Muscle layer of colon (tissue), 2 donors: ENCODE data around the gene MAMLD1.

ENCODE experiments used
- H3K27ac ChIP-seq: one replicate; pipeline ENCODE4 v1.7.0; 2013; ENCODE audit warnings: low read depth, mild to moderate bottlenecking, low read length, moderate library complexity
- H3K27me3 ChIP-seq, 2 donors: one replicate each; pipeline ENCODE4 v1.7.0; 2013; ENCODE audit warnings: low read length in 2 of 2, mild to moderate bottlenecking in 2 of 2; ENCODE audit not compliant: insufficient read depth in 2 of 2, control insufficient read depth in 1 of 2
- H3K36me3 ChIP-seq: one replicate; pipeline ENCODE4 v1.7.0; 2013; ENCODE audit warnings: mild to moderate bottlenecking, low read length; ENCODE audit not compliant: insufficient read depth
- H3K4me1 ChIP-seq: one replicate; pipeline ENCODE4 v1.7.0; 2013; ENCODE audit warnings: mild to moderate bottlenecking, low read length; ENCODE audit not compliant: insufficient read depth
- H3K4me3 ChIP-seq, 2 donors: one replicate each; pipeline ENCODE4 v1.7.0; 2013; ENCODE audit warnings: low read length in 2 of 2, low read depth in 1 of 2, mild to moderate bottlenecking in 1 of 2, moderate library complexity in 1 of 2
- H3K9ac ChIP-seq: one replicate; pipeline ENCODE4 v1.7.0; 2013; ENCODE audit warnings: low read length
- H3K9me3 ChIP-seq: one replicate; pipeline ENCODE4 v1.7.0; 2013; ENCODE audit warnings: mild to moderate bottlenecking, low read length
- donor health status: abdominal sarcoma.
- donor health status: Adenocarcinoma of cecum.

MAMLD1 gene

DNA sequence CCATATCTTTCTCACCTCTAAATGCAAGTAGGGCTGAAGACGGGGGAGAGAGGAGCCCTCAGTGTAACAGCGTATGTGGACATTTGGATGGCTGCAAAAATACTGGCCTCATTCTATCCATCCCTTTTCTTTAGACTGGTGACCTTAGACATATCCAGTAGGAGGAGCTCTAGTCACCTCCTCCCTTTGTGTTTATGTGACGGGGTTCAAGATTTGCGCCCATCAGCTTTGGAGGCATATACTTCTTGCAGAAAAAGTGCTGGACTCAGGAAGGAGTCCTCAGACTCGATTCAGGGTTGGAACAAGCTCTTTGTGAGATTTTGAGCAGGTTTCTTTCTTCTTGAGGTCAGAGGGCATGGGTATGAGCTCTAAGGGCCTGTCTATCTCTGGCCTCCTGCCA is 86.2 kb downstream of the MAMLD1 start:
- no peak overlapping the region for H3K27ac ChIP-seq
- H3K4me3 ChIP-seq, result no peak overlapping the region
- no peaks in the 10 kb centered on the region for H3K9me3 ChIP-seq
- H3K27me3 ChIP-seq, result peaks cover 0 to 4% of the 10 kb centered on the region in 2 donors
- no peaks in the 10 kb centered on the region for H3K4me1 ChIP-seq
- no peaks in the 10 kb centered on the region for H3K36me3 ChIP-seq
- no peak overlapping the region for H3K9ac ChIP-seq

DNA sequence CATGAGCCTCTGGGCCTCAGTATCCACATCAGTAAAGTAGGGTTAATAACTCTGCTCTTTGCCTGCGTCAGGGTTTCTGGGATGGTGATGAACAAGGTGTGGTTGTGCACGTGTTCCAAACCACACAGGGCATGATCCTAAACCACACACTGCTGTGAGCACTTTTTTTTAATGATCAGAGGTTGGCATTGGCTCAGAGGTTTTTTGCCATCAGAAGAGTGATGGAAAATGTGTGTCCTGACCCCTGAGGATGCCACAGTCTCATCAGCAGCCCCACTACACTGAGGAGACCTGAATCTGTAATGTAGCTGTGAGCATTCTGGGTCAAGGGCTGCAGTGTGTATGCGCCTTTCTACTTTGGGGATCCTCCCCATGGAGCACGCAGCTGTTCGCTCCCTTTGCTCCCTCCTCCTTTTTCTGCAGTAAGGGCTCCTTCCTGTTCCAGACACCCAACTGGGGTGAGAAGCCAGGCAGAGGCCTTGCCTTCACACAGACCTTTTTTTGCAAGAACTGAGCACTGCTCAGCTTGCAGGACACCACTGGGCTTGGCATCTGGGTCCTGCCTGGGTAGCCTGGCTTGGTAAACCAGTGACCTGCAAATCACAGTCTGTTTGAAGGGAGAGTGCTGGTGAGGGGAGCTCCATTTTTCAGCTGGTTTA is 87.5 kb downstream of the MAMLD1 start:
- H3K36me3 ChIP-seq, result no peaks in the 10 kb centered on the region

DNA sequence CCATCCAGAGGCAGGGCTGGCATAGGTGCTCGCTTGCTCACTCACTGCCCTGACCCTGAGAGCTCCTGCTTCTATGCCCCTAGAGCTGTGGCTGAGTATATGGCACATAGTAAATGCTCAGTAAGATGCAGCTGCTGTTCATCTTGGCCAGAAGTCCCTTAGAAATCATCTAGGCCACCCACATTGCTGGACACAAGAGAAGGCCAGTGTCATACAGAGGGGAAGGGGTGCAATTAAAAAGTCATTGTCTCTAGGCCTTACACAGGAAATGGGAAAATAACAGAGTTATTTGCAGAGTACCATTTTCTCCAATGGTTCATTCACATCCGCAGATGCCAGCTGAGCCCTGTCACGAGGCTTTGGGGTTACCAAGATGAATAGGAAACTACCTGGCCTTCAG is 88.8 kb downstream of the MAMLD1 start:
- Histone ChIP-seq H3K27ac (no peak overlapping the region), H3K9me3 (no peaks in the 10 kb centered on the region), H3K4me1 (no peaks in the 10 kb centered on the region), H3K9ac (no peak overlapping the region), H3K4me3 (no peak overlapping the region), H3K27me3 (no peaks in the 10 kb centered on the region), H3K36me3 (no peaks in the 10 kb centered on the region)

More for the DNA sequence above, 87.5 kb downstream of the MAMLD1 start:
- Histone ChIP-seq H3K4me1 (no peaks in the 10 kb centered on the region), H3K27ac (no peak overlapping the region), H3K4me3 (no peak overlapping the region), H3K9me3 (no peaks in the 10 kb centered on the region), H3K9ac (no peak overlapping the region), H3K27me3 (no peaks in the 10 kb centered on the region)

DNA sequence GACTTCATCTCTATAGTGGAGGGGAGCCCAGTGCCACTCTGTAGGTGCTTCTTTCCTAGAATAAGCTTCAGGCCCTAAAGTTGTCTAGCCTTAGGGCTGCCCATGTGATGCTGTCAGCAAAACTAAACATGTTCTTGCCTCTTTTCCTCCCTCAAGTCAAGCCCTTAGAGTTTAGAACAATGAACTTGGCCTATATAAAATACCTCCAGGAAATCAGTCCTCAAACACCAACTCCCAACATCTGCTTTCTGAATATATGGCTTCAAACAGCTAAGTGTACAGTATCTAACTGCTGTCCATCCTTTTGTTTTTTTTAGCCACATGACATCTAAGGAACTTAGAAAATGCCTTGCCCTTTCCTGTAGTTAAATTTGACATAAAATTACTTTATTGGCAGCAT is 91.0 kb downstream of the MAMLD1 start:
- Histone ChIP-seq H3K27ac (no peak overlapping the region), H3K9me3 (no peaks in the 10 kb centered on the region), H3K36me3 (no peaks in the 10 kb centered on the region), H3K9ac (no peak overlapping the region), H3K4me3 (no peak overlapping the region), H3K27me3 (no peaks in the 10 kb centered on the region), H3K4me1 (no peaks in the 10 kb centered on the region)

DNA sequence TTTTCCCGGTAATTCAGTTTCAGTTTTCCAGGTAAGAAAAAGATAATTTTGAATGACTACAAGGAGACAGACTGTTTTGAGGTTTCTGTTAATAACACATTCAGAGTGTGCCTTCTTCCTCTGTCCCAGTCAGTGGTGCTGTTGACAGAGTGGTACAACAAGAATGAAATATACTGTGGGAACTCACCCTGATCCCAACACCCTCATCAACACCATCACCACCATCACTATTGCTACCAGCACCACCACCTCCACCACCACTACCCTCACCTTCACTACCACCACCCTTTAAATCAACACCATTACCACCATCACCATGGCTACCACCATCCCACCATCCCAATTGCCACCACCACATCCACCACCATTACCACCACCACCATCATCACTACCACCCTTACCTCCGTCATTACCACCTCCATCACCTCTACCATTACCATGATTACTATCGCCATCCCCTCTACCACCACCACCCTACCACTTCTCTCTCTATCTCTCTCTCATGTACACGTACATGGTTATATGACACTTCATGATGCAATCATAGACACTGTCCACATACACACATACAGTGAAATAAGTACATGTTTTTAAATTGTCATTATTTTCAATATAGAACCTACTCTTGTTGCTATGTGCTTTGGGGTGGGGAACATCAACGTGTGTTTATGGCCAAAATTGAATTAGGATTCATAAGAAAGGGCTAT is 91.5 kb downstream of the MAMLD1 start:
- Histone ChIP-seq H3K27ac (no peak overlapping the region), H3K9ac (no peak overlapping the region), H3K36me3 (no peaks in the 10 kb centered on the region), H3K27me3 (no peaks in the 10 kb centered on the region), H3K4me3 (no peak overlapping the region), H3K9me3 (no peaks in the 10 kb centered on the region), H3K4me1 (no peaks in the 10 kb centered on the region)

DNA sequence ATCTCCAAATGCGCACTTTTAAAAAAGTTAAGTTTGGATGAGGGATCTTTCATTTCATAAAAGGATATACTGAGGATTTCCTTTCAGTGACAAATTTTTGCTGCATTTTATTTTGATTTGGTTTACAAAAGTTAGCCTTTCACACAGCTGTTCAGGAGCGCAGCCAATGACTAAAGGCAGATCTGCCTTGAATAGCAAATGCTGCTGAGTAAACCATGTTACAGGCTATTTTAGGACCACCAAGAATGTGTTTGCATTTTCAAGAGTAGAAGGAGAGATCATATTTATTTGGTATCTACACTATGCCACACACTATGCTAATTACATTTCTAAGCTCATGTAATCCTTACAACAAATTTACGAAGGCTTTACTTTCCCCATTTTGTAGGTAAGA is 92.1 kb downstream of the MAMLD1 start:
- no peak overlapping the region for H3K4me3 ChIP-seq
- no peaks in the 10 kb centered on the region for H3K4me1 ChIP-seq
- H3K36me3 ChIP-seq, result no peaks in the 10 kb centered on the region
- H3K9ac ChIP-seq, result no peak overlapping the region
- H3K27me3 ChIP-seq, result no peaks in the 10 kb centered on the region
- H3K9me3 ChIP-seq, result no peaks in the 10 kb centered on the region
- no peak overlapping the region for H3K27ac ChIP-seq

DNA sequence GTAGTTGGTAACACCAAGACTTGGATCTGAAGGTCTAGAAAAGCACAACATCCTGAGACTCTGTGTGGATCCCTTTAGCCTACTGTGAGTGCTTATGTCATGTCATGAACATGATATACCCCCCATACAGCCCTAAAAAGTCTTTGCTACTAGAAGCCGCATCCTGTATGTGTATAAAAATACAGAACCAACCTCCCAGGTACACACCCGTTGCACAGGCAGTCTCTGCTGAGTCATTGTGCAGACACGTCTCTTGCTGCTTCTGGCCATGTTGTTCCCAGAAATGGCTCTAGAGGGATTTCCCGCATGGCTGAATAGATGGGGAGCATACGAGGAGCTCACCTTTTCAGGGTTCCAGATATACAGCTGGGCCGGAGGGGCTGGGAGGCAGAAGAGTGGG is 93.3 kb downstream of the MAMLD1 start:
- Histone ChIP-seq H3K4me3 (no peak overlapping the region), H3K27ac (no peak overlapping the region), H3K27me3 (no peaks in the 10 kb centered on the region), H3K9me3 (no peaks in the 10 kb centered on the region), H3K4me1 (no peaks in the 10 kb centered on the region), H3K36me3 (no peaks in the 10 kb centered on the region), H3K9ac (no peak overlapping the region)

DNA sequence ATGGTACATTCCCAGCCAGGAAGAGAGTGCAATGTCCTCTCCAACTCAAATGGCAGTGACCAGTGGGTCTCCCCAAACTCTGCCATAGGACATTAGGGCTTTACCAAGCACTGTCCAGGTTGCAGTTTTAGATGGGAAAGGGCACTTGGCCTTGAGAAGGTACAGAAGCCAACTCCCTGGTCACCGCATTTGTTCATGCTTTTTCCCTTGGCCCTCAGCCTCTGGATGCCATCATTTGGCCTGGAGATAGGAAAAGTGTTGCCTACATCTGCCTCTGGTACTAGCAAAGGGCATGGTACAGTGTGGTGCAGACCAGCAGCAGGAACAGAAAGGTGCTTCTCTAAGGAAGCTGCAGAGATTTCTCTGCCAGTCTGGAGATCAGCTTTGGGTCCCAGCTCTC is 93.8 kb downstream of the MAMLD1 start:
- H3K27ac ChIP-seq, result no peak overlapping the region
- no peak overlapping the region for H3K9ac ChIP-seq
- no peaks in the 10 kb centered on the region for H3K27me3 ChIP-seq
- no peaks in the 10 kb centered on the region for H3K4me1 ChIP-seq
- no peaks in the 10 kb centered on the region for H3K36me3 ChIP-seq
- H3K9me3 ChIP-seq, result no peaks in the 10 kb centered on the region
- H3K4me3 ChIP-seq, result no peak overlapping the region

DNA sequence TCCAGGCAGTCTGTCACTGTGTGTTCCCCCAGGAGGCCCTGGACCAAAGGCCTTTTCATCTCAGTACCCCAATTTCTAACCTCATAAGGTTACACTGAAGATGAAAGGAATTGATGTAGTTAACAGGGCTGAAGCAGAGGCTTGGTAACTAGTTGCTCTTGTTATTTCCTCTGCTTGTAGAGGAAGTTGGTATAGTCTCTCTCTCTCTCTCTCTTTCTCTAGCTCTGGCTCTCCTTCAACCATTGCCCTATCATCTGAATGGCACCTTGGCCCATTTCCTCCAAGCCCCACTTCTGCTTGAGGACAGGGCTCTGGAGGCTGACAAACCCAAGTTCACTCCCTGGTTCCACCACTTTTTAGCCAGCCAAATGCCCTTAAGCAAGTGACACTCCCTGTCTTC is 96.1 kb downstream of the MAMLD1 start:
- H3K27me3 ChIP-seq, result no peaks in the 10 kb centered on the region
- H3K9me3 ChIP-seq, result no peaks in the 10 kb centered on the region

DNA sequence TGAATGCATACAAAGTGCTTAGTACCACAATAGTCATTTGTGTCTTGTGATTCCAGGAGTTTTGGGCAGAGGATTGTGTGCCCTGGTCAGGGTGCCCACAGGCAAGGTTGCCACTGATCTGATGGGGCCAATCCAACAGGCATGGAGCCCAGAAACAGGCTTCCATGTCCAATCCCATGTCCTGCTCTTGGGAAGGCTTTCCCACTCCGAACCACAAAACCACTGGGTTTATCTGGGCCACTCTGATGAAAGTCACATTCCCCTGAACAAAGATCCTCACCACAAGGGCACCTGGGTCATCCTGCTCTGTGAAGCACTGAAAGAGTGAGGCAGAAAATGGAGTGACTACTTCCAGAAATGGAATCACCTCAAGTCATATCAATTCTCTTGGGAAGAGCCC is 96.9 kb downstream of the MAMLD1 start:
- Histone ChIP-seq H3K36me3 (no peaks in the 10 kb centered on the region), H3K27ac (no peak overlapping the region), H3K9ac (no peak overlapping the region), H3K4me1 (no peaks in the 10 kb centered on the region), H3K4me3 (no peak overlapping the region), H3K9me3 (no peaks in the 10 kb centered on the region), H3K27me3 (no peaks in the 10 kb centered on the region)

More for the DNA sequence above, 96.1 kb downstream of the MAMLD1 start:
- H3K9ac ChIP-seq, result no peak overlapping the region
- no peaks in the 10 kb centered on the region for H3K36me3 ChIP-seq
- H3K27ac ChIP-seq, result no peak overlapping the region
- H3K4me3 ChIP-seq, result no peak overlapping the region
- H3K4me1 ChIP-seq, result no peaks in the 10 kb centered on the region

DNA sequence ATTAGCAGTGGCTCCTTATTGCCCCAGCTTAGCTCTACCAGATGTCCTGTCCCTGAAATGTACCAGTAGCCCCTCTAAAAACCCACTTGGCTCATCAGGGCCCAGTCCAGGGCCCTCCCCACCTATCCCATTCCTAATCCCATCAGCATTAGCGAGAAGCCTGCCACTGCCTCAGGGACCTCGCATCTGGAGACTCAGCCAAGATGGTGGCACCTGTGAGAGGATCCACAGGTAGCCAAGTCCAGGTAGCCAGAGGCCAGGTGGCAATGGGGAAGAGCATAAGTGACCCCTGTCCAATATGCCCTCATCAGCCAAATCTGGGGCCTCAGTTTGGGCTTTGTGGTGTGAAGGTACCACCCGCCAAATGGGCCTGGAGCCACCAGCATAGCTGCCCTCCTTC is 97.7 kb downstream of the MAMLD1 start:
- H3K9ac ChIP-seq, result no peak overlapping the region
- no peak overlapping the region for H3K27ac ChIP-seq
- no peaks in the 10 kb centered on the region for H3K9me3 ChIP-seq
- H3K4me1 ChIP-seq, result peaks cover 5% of the 10 kb centered on the region
- no peaks in the 10 kb centered on the region for H3K27me3 ChIP-seq
- no peak overlapping the region for H3K4me3 ChIP-seq
- H3K36me3 ChIP-seq, result no peaks in the 10 kb centered on the region

DNA sequence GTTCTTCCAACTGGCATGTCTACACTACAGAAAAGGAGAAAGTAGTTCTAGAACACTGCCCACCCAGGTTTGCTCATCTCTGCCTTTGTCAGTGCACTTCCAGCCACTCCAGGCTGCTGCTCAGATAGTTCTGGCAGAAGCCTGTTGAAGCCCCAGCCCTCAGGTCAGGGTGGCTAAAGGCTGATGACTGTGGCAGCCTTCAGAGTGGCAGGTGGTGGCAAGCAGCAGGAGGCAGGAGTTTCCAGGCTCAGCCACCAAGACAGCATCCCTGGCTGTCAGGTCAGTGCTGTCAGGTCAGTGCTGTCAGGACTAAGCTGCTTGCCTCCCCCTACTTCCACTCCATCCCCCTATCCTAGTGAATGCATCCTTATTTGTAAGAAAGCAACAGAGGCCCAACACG is 100.4 kb downstream of the MAMLD1 start:
- peaks cover 6% of the 10 kb centered on the region for H3K4me1 ChIP-seq
- H3K9ac ChIP-seq, result no peak overlapping the region
- H3K9me3 ChIP-seq, result no peaks in the 10 kb centered on the region
- H3K27ac ChIP-seq, result no peak overlapping the region
- H3K27me3 ChIP-seq, result no peaks in the 10 kb centered on the region
- no peak overlapping the region for H3K4me3 ChIP-seq
- no peaks in the 10 kb centered on the region for H3K36me3 ChIP-seq
